ENCODE data around the gene KCTD15.

Gene KCTD15

GRCh38 chr19:33840783-33841182 is 44.1 kb downstream of the KCTD15 start:
- no peak overlapping the region for H3K4me3 ChIP-seq (ENCODE audit: low read depth, low read length)
- no peak for TF ChIP-seq CTCF (IDR thresholded peaks at IDR 0.05; ENCODE audit: low read depth, low read length)

GRCh38 chr19:33841685-33842084 is 45.0 kb downstream of the KCTD15 start:
- no peak for TF ChIP-seq CTCF (IDR thresholded peaks at IDR 0.05; ENCODE audit: low read depth, low read length)
- H3K4me3 ChIP-seq (ENCODE audit: low read depth, low read length), result no peak overlapping the region

- H3K4me3 ChIP-seq (ENCODE audit: low read depth, low read length), result no peak overlapping the region
- TF ChIP-seq CTCF (IDR thresholded peaks at IDR 0.05; ENCODE audit: low read depth, low read length), result no peak
Measured at GRCh38 chr19:33844478-33844877, 47.8 kb downstream of the KCTD15 start.

GRCh38 chr19:33845498-33845897 is 48.8 kb downstream of the KCTD15 start:
- H3K4me3 ChIP-seq (ENCODE audit: low read depth, low read length), result no peak overlapping the region

GRCh38 chr19:33849551-33850147 is 53.0 kb downstream of the KCTD15 start:
- no peak for TF ChIP-seq CTCF (IDR thresholded peaks at IDR 0.05; ENCODE audit: low read depth, low read length)
- no peak overlapping the region for H3K4me3 ChIP-seq (ENCODE audit: low read depth, low read length)

More at GRCh38 chr19:33845498-33845897, 48.8 kb downstream of the KCTD15 start:
- no peak for TF ChIP-seq CTCF (IDR thresholded peaks at IDR 0.05; ENCODE audit: low read depth, low read length)

GRCh38 chr19:33859016-33859415 is 62.3 kb downstream of the KCTD15 start:
- H3K4me3 ChIP-seq (ENCODE audit: low read depth, low read length), result no peak overlapping the region
- TF ChIP-seq CTCF (IDR thresholded peaks at IDR 0.05; ENCODE audit: low read depth, low read length), result no peak

- no peak for TF ChIP-seq CTCF (IDR thresholded peaks at IDR 0.05; ENCODE audit: low read depth, low read length)
- no peak overlapping the region for H3K4me3 ChIP-seq (ENCODE audit: low read depth, low read length)
Measured at GRCh38 chr19:33860312-33861090, 63.8 kb downstream of the KCTD15 start.
